GM12872 (cell line): ENCODE measurements around the gene FREM2.

Experiments used
- CTCF ChIP-seq: IDR thresholded peaks from 3 replicates; pipeline ENCODE4 v1.5.1; 2011; ENCODE audit warnings: low read depth, mild to moderate bottlenecking, low read length, moderate library complexity; ENCODE audit not compliant: insufficient read depth

FREM2 gene

DNA sequence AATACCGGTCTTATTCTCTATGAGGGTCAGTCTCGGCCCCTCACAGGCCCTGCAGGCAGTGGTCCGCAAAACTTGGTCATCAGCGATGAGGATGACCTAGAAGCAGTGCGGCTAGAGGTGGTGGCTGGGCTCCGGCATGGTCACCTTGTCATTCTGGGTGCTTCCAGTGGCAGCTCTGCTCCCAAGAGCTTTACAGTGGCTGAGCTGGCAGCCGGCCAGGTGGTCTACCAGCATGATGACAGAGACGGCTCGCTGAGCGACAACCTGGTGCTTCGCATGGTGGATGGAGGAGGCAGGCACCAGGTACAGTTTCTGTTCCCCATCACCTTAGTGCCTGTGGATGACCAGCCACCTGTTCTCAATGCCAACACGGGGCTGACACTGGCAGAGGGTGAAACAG, 1.8 kb downstream of the FREM2 start:
- no peak for TF ChIP-seq CTCF

DNA sequence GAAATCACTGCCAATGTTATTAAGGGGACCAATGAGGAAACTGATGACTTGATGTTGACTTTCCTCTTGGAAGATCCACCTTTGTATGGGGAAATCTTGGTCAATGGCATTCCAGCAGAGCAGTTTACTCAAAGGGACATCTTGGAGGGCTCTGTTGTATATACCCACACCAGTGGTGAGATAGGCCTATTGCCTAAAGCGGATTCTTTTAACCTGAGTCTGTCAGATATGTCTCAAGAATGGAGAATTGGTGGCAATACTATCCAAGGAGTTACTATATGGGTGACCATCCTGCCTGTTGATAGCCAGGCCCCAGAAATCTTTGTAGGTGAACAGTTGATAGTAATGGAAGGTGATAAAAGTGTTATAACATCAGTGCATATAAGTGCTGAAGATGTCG, 3.4 kb downstream of the FREM2 start:
- no peak for TF ChIP-seq CTCF

- TF ChIP-seq CTCF, result no peak
Observed at GRCh38 chr13:38693168-38693567, 6.3 kb downstream of the FREM2 start.

DNA sequence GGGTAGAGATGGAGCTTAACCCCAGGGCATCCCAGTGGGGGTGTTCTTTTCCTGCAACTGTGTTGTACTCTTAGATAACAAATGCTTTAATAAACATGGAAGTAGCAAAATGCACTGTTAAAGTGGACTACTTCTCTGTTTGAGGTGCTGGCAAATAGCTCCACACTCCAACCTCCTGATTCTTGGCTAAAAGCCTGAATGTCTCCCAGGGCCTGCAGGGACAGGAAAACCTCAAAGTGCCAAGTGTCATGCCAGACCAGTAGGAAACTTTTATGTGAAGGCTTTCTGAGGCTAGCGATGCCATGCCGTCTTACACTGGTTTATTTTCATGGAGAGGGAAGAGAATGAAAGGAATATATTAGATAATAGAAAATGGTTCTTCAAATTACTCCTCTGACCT, 6.8 kb downstream of the FREM2 start:
- no peak for TF ChIP-seq CTCF

GRCh38 chr13:38697197-38697596, 10.3 kb downstream of the FREM2 start:
- no peak for TF ChIP-seq CTCF

GRCh38 chr13:38697628-38698333, 10.9 kb downstream of the FREM2 start:
- TF ChIP-seq CTCF, result no peak

GRCh38 chr13:38700051-38700450, 13.2 kb downstream of the FREM2 start:
- no peak for TF ChIP-seq CTCF
